Muscle of arm (tissue), 12 donors: Measurements from ENCODE around the gene D2HGDH. TPM values are rescaled to one million over a fixed set of nuclear protein-coding genes. Genes with fewer than 3 reads are reported as not detected.
"Not testable (repeated sequence)": the region's sequence is repeated elsewhere in the genome, so short reads cannot be mapped to it uniquely, and the experiment has no call there.

Experiments
- DNase-seq: peaks from one replicate; pipeline ENCODE4 v3.0.0-alpha.2; 2013
- polyA plus RNA-seq, 12 donors: library from polyadenylated mRNA; unstranded; fragments of 120-200 nt; gene quantifications; one replicate each; pipeline ENCODE4 v1.2.1, GENCODE V29; 2013; ENCODE audit not compliant: insufficient read length in 12 of 12

The D2HGDH gene
- polyA plus RNA-seq, 12 donors: 14.2 to 34.5 (median 19.8) TPM; not detected in 1

DNA sequence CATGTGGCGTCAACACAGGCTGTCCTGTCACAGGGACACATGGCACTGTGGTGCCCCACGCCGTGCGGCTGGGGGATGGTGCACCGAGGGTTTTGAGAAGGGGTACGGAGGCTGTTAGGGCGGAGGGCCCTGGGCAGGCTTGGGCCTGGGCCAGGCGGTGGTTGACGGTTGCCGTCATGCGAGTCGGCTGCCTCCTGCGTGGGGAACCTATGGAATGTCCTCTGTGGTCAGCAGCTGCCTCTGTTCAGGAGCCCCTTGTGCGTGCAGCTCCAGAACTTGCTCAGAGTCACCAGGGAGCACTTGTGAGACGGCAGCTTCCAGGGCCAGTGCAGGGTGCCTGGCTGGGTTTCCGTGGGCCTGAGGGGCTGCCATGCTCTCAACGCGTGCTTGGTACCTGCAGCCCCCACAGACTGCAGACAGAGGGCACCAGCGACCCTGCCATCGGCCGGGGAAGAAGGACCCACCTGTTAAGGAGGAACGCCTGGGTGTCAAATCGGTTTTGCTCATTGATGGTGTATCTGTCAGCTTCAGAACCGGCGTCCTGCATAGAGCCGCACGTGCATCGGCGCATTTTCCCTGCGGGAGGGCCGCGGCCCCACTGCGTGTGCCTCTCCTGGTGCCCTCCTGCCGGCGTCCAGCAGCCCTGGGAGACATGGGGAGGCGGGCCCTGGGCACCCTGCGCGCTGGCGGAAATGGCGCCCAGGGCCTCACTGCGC is 10.0 kb upstream of the D2HGDH start:
- no peak for DNase-seq

DNA sequence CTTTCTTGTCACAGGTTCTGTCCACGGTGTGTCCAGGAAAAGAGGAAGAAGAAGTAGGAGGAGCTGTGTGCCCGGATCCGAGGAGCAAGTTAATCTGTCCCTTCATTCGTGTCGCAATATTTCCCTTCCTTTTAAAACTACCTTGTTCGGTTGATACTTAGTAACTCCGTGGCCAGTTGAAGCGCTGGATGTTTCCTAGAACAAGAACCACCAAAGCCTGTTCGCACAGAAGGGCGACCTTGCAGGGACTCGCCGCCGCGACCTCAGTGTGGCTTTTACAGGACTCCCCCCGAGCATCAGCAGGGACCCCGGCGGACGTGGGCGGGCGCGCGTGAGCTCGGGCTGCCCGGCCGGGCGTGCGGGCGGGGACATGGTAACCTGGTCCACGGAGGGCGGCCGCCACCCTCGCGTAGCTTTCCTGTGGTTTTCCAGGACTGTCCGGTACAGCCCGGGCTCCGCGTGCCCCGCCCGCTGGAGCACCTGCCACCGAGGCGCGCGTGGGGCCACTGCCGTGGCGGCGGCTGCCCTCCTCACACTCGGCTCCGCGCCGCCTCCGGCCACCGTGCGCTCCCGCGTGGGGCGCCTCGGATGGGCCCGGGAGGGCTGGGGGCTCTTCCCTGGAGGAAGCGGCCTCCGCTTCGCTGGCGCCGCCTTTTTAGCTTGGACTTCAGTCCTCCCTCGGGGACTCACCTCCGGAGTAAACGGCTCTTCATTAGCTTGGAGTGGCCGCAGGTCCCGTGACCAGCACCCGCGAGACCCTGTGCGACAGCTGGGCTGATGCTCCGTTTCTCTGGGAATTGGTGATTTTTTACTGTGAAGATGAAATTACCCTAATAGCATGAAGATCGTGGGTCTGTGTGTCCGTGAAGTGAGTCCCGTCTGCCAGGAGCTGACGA is 9.2 kb upstream of the D2HGDH start:
- DNase-seq: no peak

DNA sequence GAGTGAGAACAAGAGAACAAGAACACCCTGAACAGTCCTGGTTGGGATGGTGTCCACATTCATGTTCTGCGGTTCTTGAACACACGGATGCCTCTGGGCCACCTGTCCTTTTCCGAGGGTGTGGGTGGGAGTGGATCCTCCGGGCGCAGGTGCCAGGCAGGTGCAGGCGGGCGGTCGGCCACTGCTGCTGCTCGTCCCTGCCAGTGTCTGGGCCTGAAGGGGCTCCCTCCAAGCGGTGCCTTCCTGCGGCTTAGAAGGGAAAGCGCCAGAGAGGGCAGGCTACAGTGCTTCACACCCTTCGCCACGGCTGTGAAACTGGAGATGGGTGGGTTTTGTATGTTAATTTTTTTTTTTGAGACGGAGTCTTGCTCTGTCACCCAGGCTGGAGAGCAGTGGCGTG is 8.0 kb upstream of the D2HGDH start:
- no peak for DNase-seq

DNA sequence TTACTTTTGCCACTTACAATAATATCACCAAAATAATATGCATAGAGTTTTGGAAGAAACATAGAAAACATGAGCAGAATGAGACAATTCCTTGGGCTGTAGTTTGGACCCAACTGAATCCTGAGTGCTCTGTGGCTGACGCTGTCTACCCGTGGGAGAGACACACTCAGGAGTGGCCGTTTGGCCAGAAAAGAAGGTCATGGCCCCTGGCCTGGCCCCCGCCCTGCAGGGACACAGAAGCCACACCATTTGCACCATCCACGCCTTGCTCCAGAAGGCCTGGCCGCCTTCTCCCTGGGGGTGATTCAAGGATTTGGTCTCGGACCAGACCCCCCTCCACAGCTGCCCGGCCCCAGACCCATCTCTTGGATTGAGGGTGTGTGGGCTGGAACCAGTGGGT is 6.4 kb upstream of the D2HGDH start:
- DNase-seq: no peak

DNA sequence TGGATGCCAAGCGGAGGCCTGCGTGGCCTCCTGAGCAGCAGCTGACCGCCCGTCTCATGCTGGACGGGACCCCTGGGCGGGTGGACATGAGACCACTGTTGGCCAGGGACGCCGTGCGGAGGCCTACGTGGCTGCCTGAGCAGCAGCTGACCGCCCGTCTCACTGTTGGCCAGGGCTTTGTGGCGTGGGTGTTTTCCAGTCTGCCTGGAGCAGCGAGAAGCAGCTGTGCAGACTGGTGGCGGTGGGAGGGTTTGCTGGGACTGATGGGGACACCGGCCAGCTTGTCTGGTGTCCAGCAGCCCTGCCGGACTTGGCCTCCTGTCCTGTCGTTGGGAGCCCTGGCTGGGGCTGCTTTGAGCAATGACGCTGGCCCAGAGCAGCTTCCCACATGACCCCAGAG is 5.8 kb upstream of the D2HGDH start:
- DNase-seq: peak; percentile 51

DNA sequence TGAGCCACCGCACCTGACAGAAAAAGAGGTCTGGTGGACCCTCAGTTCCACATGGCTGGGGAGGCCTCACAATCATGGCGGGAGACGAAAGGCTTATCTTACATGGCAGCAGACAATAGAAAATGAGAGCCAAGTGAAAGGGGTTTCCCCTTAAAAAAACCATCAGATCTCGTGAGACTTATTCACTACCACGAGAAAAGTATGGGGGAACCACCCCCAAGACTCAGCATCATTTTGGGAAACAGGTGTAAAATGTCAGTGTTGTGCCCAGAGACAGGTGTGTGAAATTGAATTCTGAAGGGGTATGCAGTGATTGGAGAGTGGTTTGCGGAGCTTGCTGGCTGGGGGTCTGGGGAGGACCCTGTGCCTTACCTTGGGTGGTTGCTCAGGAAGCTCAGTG is 4.6 kb upstream of the D2HGDH start:
- no peak for DNase-seq

DNA sequence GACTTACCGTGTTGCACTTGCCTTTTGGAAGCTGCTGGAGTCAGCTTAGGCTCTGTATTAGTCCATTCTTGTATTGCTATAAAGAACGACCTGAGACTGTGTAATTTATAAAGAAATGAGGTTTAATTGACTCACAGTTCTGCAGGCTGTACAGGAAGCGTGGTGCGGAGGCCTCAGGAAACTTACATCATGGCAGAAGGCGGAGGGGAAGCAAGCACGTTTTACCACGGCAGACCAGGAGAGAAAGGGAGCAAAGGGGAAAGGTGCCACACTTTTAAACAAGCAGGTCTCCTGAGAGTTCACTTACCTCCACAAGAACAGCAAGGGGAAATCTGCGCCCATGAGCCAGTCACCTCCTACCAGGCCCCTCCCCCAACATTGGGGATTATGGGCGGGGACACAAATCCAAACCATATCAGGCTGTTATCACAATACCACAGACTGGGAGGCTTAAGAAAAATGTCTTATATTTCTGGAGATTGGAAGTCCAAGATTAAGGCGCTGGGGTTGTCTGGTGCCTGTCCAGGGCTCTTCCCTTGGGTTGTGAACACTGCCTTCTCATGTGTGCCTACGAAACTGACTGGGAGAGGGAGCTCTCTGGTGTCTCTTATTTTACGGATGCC is 3.6 kb upstream of the D2HGDH start:
- no peak for DNase-seq

DNA sequence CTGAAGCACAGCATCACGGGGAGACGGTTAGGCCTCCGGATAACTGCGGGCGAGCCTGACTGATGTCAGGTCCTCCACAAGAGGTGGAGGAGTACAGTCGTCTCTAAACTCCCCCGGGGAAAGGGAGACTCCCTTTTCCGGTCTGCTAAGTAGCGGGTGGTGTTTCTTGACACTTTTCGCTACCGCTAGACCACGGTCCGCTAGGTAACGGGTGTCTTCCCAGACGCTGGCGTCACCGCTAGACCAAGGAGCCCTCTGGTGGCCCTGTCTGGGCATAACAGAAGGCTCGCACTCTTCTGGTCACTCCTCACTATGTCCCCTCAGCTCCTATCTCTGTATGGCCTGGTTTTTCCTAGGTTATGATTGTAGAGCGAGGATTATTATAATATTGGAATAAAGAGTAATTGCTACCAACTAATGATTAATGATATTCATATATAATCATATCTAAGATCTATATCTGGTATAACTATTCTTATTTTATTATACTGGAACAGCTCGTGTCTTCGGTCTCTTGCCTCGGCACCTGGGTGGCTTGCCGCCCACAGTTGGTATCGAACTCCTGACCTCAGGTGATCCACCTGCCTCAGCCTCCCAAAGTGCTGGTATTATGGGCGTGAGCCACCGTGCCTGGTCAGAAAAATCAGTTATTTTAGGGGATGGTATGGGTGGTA is 1.8 kb upstream of the D2HGDH start:
- DNase-seq: peak; percentile 31

GRCh38 chr2:241733391-241734207 is 831 bp upstream of the D2HGDH start:
- DNase-seq: no peak

DNA sequence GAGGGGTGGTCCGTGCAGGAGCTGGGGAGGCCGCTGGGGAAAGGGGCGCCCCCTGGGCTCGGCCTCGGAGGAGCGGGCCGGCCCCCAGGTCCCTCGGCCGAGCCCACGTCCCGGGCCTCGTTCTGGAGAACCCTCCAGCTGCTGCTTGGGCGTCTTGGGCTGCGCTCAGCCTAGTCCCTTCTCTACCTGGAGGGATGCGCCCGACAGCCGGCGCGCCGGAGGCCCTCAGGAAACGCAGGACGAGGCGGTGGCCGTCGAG is 293 bp upstream of the D2HGDH start:
- DNase-seq: no peak

DNA sequence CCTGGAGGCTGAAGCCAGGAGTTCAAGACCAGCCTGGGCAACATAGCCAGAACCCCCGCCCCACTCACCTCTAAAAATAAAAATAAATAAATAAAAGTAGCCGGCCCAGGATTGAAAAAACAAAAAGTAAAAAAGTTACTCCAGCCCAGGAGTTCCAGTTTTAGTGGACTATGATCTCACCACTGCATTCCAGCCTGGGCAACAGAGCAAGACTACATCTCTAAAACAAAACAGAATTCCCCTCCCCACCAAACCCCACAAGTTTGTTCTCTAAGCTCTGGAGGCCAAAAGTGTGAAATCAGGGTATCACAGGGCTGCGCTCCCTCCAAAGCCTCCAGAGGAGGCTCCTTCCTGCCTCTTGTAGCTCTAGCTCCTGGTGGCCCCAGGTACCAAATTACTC is 1.7 kb downstream of the D2HGDH start:
- no peak for DNase-seq

GRCh38 chr2:241738040-241738686 is 3.7 kb downstream of the D2HGDH start:
- no peak for DNase-seq

DNA sequence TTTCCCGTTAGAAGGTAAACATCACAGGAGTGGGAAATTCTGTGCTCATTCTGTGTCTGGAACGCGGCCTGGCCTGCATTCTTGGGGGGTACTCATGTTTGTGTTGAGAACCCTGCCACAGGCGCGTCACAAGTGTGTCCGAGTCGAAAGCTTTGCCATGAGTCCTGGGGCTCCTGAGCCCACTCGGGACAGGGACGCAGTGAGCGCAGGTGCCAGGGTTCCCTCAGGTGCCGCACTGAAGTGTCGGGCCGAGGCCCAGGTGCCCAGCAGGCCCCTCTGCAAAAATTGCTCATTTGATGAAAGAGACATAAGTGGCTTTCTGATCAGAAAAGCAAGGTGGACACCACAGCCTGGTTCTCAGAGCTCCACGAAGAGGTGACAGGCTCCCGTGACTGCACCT is 4.7 kb downstream of the D2HGDH start:
- DNase-seq: no peak

DNA sequence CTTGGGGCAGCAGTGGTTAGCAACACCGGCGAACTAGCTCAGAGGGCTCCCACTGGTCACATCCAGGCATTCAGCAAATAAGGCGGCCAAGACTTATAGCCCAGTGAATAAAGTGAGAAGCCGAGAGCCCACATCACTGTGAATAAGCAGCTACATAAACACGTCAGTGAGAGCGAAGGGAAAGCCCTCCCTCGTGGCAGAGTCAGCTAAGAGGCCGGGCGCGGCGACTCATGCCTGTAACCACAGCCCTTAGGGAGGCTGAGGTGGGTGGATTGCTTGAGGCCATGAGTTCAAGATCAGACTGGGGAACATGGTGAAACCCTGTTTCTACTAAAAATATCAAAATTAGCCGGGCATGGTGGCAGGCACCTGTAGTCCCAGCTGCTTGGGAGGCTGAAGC is 5.2 kb downstream of the D2HGDH start:
- no peak for DNase-seq

- no peak for DNase-seq
Measured at GRCh38 chr2:241741016-241741415, 6.6 kb downstream of the D2HGDH start.

GRCh38 chr2:241742320-241742939 is 8.0 kb downstream of the D2HGDH start:
- DNase-seq: no peak

- DNase-seq: not testable (repeated sequence)
Measured at GRCh38 chr2:241743008-241743407, 8.6 kb downstream of the D2HGDH start.

DNA sequence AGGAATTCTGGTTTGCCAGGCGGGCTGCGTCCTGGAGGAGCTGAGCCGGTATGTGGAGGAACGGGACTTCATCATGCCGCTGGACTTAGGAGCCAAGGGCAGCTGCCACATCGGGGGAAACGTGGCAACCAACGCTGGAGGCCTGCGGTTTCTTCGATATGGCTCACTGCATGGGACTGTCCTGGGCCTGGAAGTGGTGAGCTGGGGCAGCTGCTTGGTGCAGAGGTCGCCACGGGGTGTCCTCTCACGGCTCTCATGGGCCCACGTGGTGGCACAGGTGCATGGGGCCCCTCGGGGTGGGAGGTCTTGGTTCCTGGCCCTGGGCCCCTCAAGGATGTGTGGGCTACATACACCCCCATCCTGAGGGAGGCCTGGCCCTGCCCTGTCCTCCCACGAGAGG is 9.2 kb downstream of the D2HGDH start:
- DNase-seq: no peak

DNA sequence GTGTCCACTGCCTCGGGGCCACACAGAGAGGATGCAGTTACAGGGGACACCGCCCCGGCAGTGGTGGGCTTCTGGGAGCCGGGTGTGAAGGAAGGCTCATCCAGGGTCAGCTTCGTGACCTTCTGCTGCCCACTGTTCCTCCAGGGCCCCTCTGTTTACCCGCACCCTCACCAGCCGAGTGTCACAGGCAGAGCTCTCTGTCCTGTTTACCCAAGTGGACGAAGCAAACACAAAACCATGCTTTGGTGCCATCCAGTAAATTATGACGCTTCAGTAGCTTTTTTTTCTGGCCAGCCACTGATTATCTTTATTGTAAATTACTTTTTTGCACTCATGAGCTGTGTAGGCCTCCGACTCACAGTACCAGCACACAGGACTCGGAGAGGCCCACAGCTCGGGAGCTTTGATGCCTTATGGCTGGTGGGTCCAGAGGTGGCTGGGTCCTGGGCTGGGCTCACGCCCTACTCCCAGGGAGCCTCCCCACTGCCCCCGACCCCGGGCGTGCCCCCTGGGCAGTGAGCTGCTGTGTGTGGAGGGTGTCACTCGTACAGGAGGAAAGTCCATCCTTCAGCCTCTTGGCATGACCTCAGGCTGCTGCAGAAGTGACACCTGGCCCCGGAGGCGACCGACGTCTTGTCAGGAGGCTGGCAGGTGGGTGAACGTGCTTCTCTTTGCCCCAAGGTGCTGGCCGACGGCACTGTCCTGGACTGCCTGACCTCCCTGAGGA is 9.8 kb downstream of the D2HGDH start:
- DNase-seq: no peak

DNA sequence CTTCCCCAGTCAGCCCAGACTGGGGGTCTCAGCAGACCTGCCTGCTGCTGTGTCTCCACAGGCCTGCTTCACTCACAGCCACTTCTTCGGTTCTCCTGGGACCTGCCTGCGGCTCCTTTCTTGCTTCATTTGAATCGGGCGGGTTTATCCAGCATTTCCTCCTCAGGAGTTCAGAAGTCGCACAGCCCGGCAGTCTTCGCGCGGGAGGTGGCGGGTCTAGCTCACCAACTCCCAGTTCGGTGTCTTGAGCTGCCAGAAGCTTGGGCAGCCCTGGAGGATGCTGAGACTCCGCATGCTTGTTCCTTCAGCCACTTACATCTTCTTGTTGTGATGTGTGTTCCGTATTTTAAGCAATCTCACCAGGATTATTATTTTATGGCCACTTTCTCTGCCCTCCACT is 10.8 kb downstream of the D2HGDH start:
- DNase-seq: no peak
